ENCODE data around the gene FAH.

DNA sequence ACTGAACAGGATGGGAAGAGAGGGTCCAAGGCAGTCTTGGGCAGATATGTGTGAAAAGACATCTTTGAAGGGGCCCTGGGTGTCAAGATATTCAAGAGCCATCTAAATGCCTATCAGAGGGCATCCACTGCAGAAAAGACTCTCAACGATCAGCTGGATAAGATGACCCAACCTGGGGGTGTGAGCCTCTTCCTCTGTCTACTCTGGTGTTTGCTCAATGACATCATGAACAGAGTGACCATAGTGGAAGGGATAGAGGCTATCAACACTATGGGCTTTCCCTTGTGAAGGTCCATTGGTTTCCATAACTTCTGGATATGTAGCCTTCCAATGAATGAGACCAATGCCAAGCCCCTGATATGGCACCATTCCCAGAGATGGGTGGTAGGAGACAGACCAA, 42.1 kb downstream of the FAH start:
- TF ChIP-seq, protein P1, sequence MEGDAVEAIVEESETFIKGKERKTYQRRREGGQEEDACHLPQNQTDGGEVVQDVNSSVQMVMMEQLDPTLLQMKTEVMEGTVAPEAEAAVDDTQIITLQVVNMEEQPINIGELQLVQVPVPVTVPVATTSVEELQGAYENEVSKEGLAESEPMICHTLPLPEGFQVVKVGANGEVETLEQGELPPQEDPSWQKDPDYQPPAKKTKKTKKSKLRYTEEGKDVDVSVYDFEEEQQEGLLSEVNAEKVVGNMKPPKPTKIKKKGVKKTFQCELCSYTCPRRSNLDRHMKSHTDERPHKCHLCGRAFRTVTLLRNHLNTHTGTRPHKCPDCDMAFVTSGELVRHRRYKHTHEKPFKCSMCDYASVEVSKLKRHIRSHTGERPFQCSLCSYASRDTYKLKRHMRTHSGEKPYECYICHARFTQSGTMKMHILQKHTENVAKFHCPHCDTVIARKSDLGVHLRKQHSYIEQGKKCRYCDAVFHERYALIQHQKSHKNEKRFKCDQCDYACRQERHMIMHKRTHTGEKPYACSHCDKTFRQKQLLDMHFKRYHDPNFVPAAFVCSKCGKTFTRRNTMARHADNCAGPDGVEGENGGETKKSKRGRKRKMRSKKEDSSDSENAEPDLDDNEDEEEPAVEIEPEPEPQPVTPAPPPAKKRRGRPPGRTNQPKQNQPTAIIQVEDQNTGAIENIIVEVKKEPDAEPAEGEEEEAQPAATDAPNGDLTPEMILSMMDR (optimal IDR thresholded peaks at IDR 0.05 in 1 of 3, IDR thresholded peaks at IDR 0.05 in 1 of 3, conservative IDR thresholded peaks at IDR 0.05 in 1 of 3; ENCODE audit: extremely low read depth in 1 of 3, insufficient read depth in 2 of 3, low read length in 3 of 3) = no peak
- TF ChIP-seq EZH2 (IDR thresholded peaks at IDR 0.05; ENCODE audit: low read length) = no peak

Measured in keratinocyte (primary cell).